SW 1271 (cell line): ENCODE measurements around the gene SFXN1.

Source experiments
- DNase-seq, 2 experiments: peaks; one replicate each; lab custom pipeline; 2025; lab: John Stamatoyannopoulos, UW

SFXN1 gene

GRCh38 chr5:175466700-175467318, 11.6 kb upstream of the SFXN1 start:
- no peak for DNase-seq

GRCh38 chr5:175467983-175468690, 10.2 kb upstream of the SFXN1 start:
- no peak for DNase-seq

GRCh38 chr5:175468892-175469291, 9.5 kb upstream of the SFXN1 start:
- DNase-seq, result no peak

GRCh38 chr5:175469916-175470315, 8.4 kb upstream of the SFXN1 start:
- no peak for DNase-seq

GRCh38 chr5:175470781-175471180, 7.6 kb upstream of the SFXN1 start:
- DNase-seq, result no peak

GRCh38 chr5:175471196-175471595, 7.2 kb upstream of the SFXN1 start:
- no peak for DNase-seq

- no peak for DNase-seq
Measured at GRCh38 chr5:175471628-175472027, 6.7 kb upstream of the SFXN1 start.

GRCh38 chr5:175472378-175472777, 6.0 kb upstream of the SFXN1 start:
- no peak for DNase-seq

- DNase-seq, result no peak
Measured at GRCh38 chr5:175475248-175475647, 3.1 kb upstream of the SFXN1 start.

- DNase-seq, result no peak
Measured at GRCh38 chr5:175477440-175477839, 920 bp upstream of the SFXN1 start.

GRCh38 chr5:175478008-175478383, 364 bp upstream of the SFXN1 start:
- DNase-seq, result peak in 1 of 2 experiments; percentile 47

- no peak for DNase-seq
Measured at GRCh38 chr5:175479125-175479881, 943 bp downstream of the SFXN1 start.

GRCh38 chr5:175483337-175483736, 5.0 kb downstream of the SFXN1 start:
- no peak for DNase-seq

- DNase-seq, result no peak
Measured at GRCh38 chr5:175484322-175484721, 6.0 kb downstream of the SFXN1 start.

GRCh38 chr5:175484829-175485228, 6.5 kb downstream of the SFXN1 start:
- DNase-seq, result no peak

- no peak for DNase-seq
Measured at GRCh38 chr5:175485631-175486030, 7.3 kb downstream of the SFXN1 start.

GRCh38 chr5:175487514-175488222, 9.3 kb downstream of the SFXN1 start:
- DNase-seq, result no peak

- no peak for DNase-seq
Measured at GRCh38 chr5:175489693-175490443, 11.5 kb downstream of the SFXN1 start.

- no peak for DNase-seq
Measured at GRCh38 chr5:175491223-175491622, 12.9 kb downstream of the SFXN1 start.

GRCh38 chr5:175493260-175493659, 14.9 kb downstream of the SFXN1 start:
- no peak for DNase-seq

- DNase-seq, result no peak
Measured at GRCh38 chr5:175493726-175494125, 15.4 kb downstream of the SFXN1 start.
